Measurements from ENCODE around the gene SLC26A1.

DNA sequence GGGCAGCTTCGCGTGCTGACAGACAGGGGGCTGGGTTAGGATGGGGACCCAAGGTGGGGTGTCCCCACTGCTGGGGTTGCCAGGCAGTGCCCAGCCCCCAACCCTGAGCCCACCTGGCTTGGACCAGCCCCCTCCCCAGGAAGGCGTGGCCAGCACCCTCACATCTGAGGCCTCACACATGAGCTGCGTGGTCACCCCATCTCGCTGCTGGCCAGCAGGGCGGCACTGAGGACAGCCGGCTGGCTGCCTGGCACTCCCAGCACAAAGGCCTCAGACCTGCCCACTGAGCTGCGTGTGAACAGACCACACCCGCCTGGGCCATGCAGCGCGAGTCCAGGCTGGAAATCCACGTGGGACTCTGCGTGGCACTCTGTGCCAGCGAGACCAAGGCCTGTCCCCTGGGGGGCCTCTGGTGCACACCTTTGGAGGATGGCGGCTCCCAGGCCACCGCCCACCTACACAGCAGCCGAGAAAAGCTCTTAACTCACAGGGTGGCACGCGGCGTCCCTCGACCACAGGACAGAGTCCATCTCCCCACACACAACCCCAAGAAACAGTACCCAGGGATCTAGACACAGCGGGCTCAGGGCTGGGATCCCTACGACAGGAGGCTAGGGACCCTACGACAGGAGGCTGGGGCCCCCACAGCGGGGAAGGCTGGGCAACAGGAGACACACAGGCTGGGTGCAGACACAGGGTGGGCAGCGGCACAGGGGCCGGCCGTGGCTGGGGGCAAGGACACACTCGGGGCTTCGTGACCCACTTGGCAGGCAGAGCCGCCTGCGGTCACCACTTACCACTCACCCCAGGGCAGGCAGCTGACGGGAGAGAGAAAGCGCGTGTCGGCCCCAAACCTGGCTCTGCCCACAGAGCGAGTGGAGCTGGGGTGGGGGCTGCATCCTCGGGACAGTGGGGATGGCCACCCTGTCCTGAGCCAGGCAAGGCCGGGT is 29.7 kb downstream of the SLC26A1 start:
- TF ChIP-seq TAF1 (IDR thresholded peaks at IDR 0.05; ENCODE audit: borderline replicate concordance, low read depth, low read length) (no peak), POLR2AphosphoS5 (IDR thresholded peaks at IDR 0.05; ENCODE audit: low read depth, low read length) (no peak)
